DOHH2 (cell line): ENCODE data around the gene ERC2.

Source experiments
- H3F3A ChIP-seq: fragments of 200-600 bp; sonication (generic), shearing (Covaris generic); 2 replicates; pipeline ENCODE4 v1.6.0; 2016; ENCODE audit warnings: antibody characterized with exemption, mild to moderate bottlenecking; ENCODE audit not compliant: control insufficient read depth, insufficient read depth
- H3K27ac ChIP-seq: fragments of 200-600 bp; sonication (generic); 2 replicates; pipeline ENCODE4 v1.5.1; 2014; ENCODE audit warnings: low read depth, mild to moderate bottlenecking, low read length, moderate library complexity
- H3K27me3 ChIP-seq: fragments of 200-600 bp; sonication (generic); 2 replicates; pipeline ENCODE4 v1.6.1; 2014; ENCODE audit warnings: mild to moderate bottlenecking, low read length, mixed read lengths; ENCODE audit not compliant: control insufficient read depth
- H3K36me3 ChIP-seq: fragments of 200-600 bp; sonication (generic); 2 replicates; pipeline ENCODE4 v1.6.1; 2014; ENCODE audit warnings: mild to moderate bottlenecking, low read length, moderate library complexity, mixed read lengths; ENCODE audit not compliant: control insufficient read depth
- H3K4me1 ChIP-seq: fragments of 200-600 bp; sonication (generic); 2 replicates; pipeline ENCODE4 v1.6.1; 2014; ENCODE audit warnings: mild to moderate bottlenecking, low read length, mixed read lengths; ENCODE audit not compliant: control insufficient read depth
- H3K4me2 ChIP-seq: fragments of 200-600 bp; sonication (generic); 2 replicates; pipeline ENCODE4 v1.6.0; 2014; ENCODE audit warnings: mild to moderate bottlenecking, low read length, moderate library complexity
- H3K4me3 ChIP-seq: fragments of 200-600 bp; sonication (generic); 2 replicates; pipeline ENCODE4 v1.5.1; 2014; ENCODE audit warnings: mild to moderate bottlenecking, low read length, mixed read lengths
- H3K79me2 ChIP-seq: fragments of 200-600 bp; sonication (generic); 2 replicates; pipeline ENCODE4 v1.6.1; 2014; ENCODE audit warnings: mild to moderate bottlenecking, low read length, mixed read lengths; ENCODE audit not compliant: control insufficient read depth
- H3K9me2 ChIP-seq: fragments of 200-600 bp; sonication (generic); replicated peaks from 2 replicates; pipeline ENCODE4 v1.6.1; 2014; ENCODE audit warnings: mild to moderate bottlenecking, low read length, mixed read lengths; ENCODE audit not compliant: control insufficient read depth
- H3K9me3 ChIP-seq: fragments of 200-600 bp; sonication (generic); 2 replicates; pipeline ENCODE4 v1.6.1; 2014; ENCODE audit warnings: antibody characterized with exemption, low read length, mixed read lengths; ENCODE audit not compliant: control insufficient read depth, insufficient read depth
- H4K20me1 ChIP-seq: fragments of 200-600 bp; sonication (generic); 2 replicates; pipeline ENCODE4 v1.6.0; 2014; ENCODE audit warnings: low read depth, mild to moderate bottlenecking, antibody characterized with exemption, low read length, moderate library complexity; ENCODE audit not compliant: control insufficient read depth, insufficient read depth
- CTCF ChIP-seq: fragments of 200-600 bp; sonication (generic); IDR thresholded peaks from one replicate; pipeline ENCODE4 v1.5.1; 2014; ENCODE audit warnings: antibody characterized with exemption, mild to moderate bottlenecking, low read depth, low read length; ENCODE audit not compliant: poor library complexity, severe bottlenecking
- EZH2phosphoT487 ChIP-seq: fragments of 200-600 bp; sonication (generic); IDR thresholded peaks from 2 replicates; pipeline ENCODE4 v1.6.1; 2017; ENCODE audit warnings: borderline replicate concordance, mild to moderate bottlenecking, antibody characterized with exemption, low read length, moderate library complexity, mixed read lengths

ERC2 gene

GRCh38 chr3:55724821-55725220 lies 743.4 kb downstream of the ERC2 start:
- no peaks in the 10 kb centered on the region for H4K20me1 ChIP-seq
- no peaks in the 10 kb centered on the region for H3K79me2 ChIP-seq
- H3K9me2 ChIP-seq, result no peaks in the 10 kb centered on the region
- H3K27ac ChIP-seq, result no peak overlapping the region
- no peaks in the 10 kb centered on the region for H3K4me1 ChIP-seq
- H3F3A ChIP-seq, result no peaks in the 10 kb centered on the region
- no peak overlapping the region for H3K4me3 ChIP-seq
- H3K36me3 ChIP-seq, result no peaks in the 10 kb centered on the region
- H3K9me3 ChIP-seq, result no peaks in the 10 kb centered on the region
- TF ChIP-seq EZH2phosphoT487, result no peak
- no peak for TF ChIP-seq CTCF
- H3K27me3 ChIP-seq, result peaks cover 6% of the 10 kb centered on the region
- no peak overlapping the region for H3K4me2 ChIP-seq

GRCh38 chr3:55724407-55724784 lies 743.9 kb downstream of the ERC2 start:
- no peak for TF ChIP-seq CTCF
- no peak for TF ChIP-seq EZH2phosphoT487
- Histone ChIP-seq H3K36me3 (no peaks in the 10 kb centered on the region), H3K4me2 (no peak overlapping the region), H3K4me3 (no peak overlapping the region), H4K20me1 (no peaks in the 10 kb centered on the region), H3K9me3 (no peaks in the 10 kb centered on the region), H3K27ac (no peak overlapping the region), H3K9me2 (no peaks in the 10 kb centered on the region), H3K27me3 (peaks cover 6% of the 10 kb centered on the region), H3K79me2 (no peaks in the 10 kb centered on the region), H3K4me1 (no peaks in the 10 kb centered on the region), H3F3A (no peaks in the 10 kb centered on the region)

- Histone ChIP-seq H3K27me3 (peaks cover 6% of the 10 kb centered on the region), H3K36me3 (no peaks in the 10 kb centered on the region), H3K4me2 (no peak overlapping the region), H3K9me3 (no peaks in the 10 kb centered on the region), H3K4me1 (no peaks in the 10 kb centered on the region), H3K4me3 (no peak overlapping the region), H3K27ac (no peak overlapping the region), H3K9me2 (no peaks in the 10 kb centered on the region), H4K20me1 (no peaks in the 10 kb centered on the region), H3K79me2 (no peaks in the 10 kb centered on the region), H3F3A (no peaks in the 10 kb centered on the region)
- TF ChIP-seq EZH2phosphoT487, result no peak
- TF ChIP-seq CTCF, result no peak
Observed at GRCh38 chr3:55723653-55724406, 744.4 kb downstream of the ERC2 start.
